Osteoblast (primary cell): Measurements from ENCODE around the gene FNDC5. TPM values are rescaled to one million over a fixed set of nuclear protein-coding genes. Genes with fewer than 3 reads are reported as not detected.
A peak's percentile ranks its signal among the peaks of the same experiment; 100 is the strongest.

Experiments
- DNase-seq: peaks from one replicate; pipeline ENCODE4 v3.0.0; 2011; ENCODE audit warnings: low spot score, mixed read lengths; ENCODE audit not compliant: insufficient read length; ENCODE audit errors: missing footprints
- H2AFZ ChIP-seq: 2 replicates; pipeline ENCODE4 v1.6.0; 2011; ENCODE audit warnings: mild to moderate bottlenecking, low read length
- H3K27ac ChIP-seq: 2 replicates; pipeline ENCODE4 v1.5.1; 2011; ENCODE audit warnings: mild to moderate bottlenecking, low read depth, low read length, moderate library complexity
- H3K27me3 ChIP-seq: 2 replicates; pipeline ENCODE4 v1.6.0; 2012; ENCODE audit warnings: mild to moderate bottlenecking, control low read depth, inconsistent platforms, low read length, moderate library complexity; ENCODE audit not compliant: insufficient read depth
- H3K36me3 ChIP-seq: 2 replicates; pipeline ENCODE4 v1.5.1; 2011; ENCODE audit warnings: mild to moderate bottlenecking, low read length, control low read depth, moderate library complexity; ENCODE audit not compliant: insufficient read depth
- H3K4me1 ChIP-seq: 2 replicates; pipeline ENCODE4 v1.5.1; 2011; ENCODE audit warnings: mild to moderate bottlenecking, low read length, control low read depth, moderate library complexity; ENCODE audit not compliant: insufficient read depth
- H3K4me2 ChIP-seq: 2 replicates; pipeline ENCODE4 v1.6.0; 2011; ENCODE audit warnings: mild to moderate bottlenecking, low read length; ENCODE audit not compliant: insufficient read depth
- H3K4me3 ChIP-seq: fragments of 200-600 bp; sonication (generic); 3 replicates; pipeline ENCODE4 v1.5.1; 2012; ENCODE audit warnings: mild to moderate bottlenecking, low read length, inconsistent platforms; ENCODE audit not compliant: insufficient read depth
- H3K79me2 ChIP-seq: 2 replicates; pipeline ENCODE4 v1.6.0; 2012; ENCODE audit warnings: mild to moderate bottlenecking, low read length, control low read depth, inconsistent platforms; ENCODE audit not compliant: insufficient read depth
- H3K9me3 ChIP-seq: 2 replicates; pipeline ENCODE4 v1.5.1; 2011; ENCODE audit warnings: low read depth, low read length, control low read depth
- H4K20me1 ChIP-seq: 2 replicates; pipeline ENCODE4 v1.6.0; 2012; ENCODE audit warnings: mild to moderate bottlenecking, low read length, control low read depth; ENCODE audit not compliant: insufficient read depth
- total RNA-seq: library from RNA; depleted of rRNA; stranded (reverse); fragments of >200 nt; gene quantifications from 2 replicates; pipeline ENCODE4 v1.2.3, GENCODE V29; 2012
- TF ChIP-seq, protein P1 (sequence below): IDR thresholded peaks from 2 replicates; pipeline ENCODE4 v1.5.1; 2011; ENCODE audit warnings: mild to moderate bottlenecking, low read depth, low read length, moderate library complexity; ENCODE audit errors: extremely low read depth

Gene FNDC5
- total RNA-seq, 1 donor: 0.36 TPM

DNA sequence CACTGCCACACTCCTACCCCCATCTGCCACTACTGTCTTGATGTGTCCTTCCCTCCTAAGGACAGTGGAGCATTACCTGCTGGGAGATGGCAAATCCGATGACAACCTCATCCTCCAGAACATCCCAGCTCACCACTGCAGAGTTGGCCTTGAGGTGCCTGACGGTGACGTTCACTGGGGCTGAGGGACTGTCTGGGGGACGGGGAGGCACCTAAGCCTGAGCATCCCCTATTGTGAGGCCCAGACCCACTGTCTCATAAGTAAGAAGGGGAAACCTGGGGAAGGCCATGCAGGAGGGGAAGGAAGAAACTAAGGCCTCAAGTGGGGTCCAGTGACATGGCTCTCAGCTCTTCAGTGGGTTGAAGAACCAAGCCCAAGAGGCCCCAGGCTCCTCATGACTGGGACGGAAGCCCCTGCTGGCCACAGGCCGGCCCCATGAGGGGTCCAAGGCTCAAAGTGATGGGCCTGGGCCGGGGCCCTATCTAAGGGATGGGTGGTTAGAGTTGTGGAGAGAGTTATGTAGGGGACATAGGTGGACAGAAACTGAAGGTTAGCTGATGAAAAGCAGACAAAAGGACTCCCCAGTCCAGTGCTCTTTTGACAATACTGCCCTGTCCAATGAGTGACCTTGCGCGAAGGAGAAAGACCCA is 1.8 kb downstream of the FNDC5 start:
- H2AFZ ChIP-seq: no peak overlapping the region
- peak; percentile 74 for DNase-seq
- H3K79me2 ChIP-seq: no peaks in the 10 kb centered on the region
- H3K9me3 ChIP-seq: no peaks in the 10 kb centered on the region
- TF ChIP-seq, protein P1, sequence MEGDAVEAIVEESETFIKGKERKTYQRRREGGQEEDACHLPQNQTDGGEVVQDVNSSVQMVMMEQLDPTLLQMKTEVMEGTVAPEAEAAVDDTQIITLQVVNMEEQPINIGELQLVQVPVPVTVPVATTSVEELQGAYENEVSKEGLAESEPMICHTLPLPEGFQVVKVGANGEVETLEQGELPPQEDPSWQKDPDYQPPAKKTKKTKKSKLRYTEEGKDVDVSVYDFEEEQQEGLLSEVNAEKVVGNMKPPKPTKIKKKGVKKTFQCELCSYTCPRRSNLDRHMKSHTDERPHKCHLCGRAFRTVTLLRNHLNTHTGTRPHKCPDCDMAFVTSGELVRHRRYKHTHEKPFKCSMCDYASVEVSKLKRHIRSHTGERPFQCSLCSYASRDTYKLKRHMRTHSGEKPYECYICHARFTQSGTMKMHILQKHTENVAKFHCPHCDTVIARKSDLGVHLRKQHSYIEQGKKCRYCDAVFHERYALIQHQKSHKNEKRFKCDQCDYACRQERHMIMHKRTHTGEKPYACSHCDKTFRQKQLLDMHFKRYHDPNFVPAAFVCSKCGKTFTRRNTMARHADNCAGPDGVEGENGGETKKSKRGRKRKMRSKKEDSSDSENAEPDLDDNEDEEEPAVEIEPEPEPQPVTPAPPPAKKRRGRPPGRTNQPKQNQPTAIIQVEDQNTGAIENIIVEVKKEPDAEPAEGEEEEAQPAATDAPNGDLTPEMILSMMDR: no peak
- H3K27me3 ChIP-seq: peaks cover 20% of the 10 kb centered on the region
- H3K4me2 ChIP-seq: no peak overlapping the region
- no peak overlapping the region for H3K4me3 ChIP-seq
- peaks cover 6% of the 10 kb centered on the region for H3K4me1 ChIP-seq
- H4K20me1 ChIP-seq: no peaks in the 10 kb centered on the region
- no peaks in the 10 kb centered on the region for H3K36me3 ChIP-seq
- no peak overlapping the region for H3K27ac ChIP-seq

DNA sequence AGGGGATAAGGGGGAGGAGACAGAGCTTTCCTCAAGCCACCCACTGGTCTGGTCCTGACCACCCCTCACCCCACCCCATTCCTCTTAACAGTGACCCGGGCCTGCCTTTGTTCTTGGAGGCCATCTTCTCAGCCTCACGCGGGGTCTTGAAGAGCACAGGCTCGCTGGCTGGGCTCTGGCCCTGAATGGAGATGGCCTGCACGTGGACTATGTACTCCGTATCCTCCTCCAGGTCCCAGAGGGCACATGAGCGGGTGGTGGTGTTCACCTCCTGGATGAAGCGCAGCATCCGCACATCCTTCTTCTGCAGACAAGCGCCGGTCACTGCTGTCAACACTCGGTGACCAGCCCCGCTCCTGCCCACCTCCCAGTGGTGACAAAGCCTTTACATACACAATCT is 2.6 kb downstream of the FNDC5 start:
- Histone ChIP-seq H3K27ac (no peak overlapping the region), H4K20me1 (no peaks in the 10 kb centered on the region)

DNA sequence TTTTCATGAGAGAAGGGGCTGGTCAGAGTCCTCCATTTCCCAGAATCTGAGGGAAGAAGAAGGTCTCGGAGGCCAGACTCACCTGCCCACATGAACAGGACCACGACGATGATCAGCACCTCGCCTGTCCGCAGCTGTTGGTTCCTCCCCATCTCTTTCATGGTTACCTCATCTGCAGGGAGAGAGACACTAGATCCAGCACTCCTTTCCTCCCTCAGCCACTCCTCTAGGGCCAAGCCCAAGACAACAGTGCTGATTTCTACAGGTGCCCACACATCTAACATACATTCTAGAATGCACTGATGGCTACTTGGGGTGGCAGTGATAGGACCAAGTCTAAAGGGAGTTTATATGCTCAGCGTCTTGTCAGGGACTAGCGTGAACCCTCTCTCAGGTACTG is 3.0 kb downstream of the FNDC5 start:
- H3K4me3 ChIP-seq: no peak overlapping the region
- peak; percentile 53 for DNase-seq
- peaks cover 20% of the 10 kb centered on the region for H3K27me3 ChIP-seq
- H3K9me3 ChIP-seq: no peaks in the 10 kb centered on the region
- no peaks in the 10 kb centered on the region for H3K36me3 ChIP-seq
- no peak overlapping the region for H3K4me2 ChIP-seq
- H3K27ac ChIP-seq: no peak overlapping the region
- TF ChIP-seq, protein P1: no peak
- peaks cover 6% of the 10 kb centered on the region for H3K4me1 ChIP-seq
- no peaks in the 10 kb centered on the region for H4K20me1 ChIP-seq
- no peak overlapping the region for H2AFZ ChIP-seq
- H3K79me2 ChIP-seq: no peaks in the 10 kb centered on the region

More for the DNA sequence above, 2.6 kb downstream of the FNDC5 start:
- Histone ChIP-seq H3K36me3 (no peaks in the 10 kb centered on the region), H3K4me2 (no peak overlapping the region), H3K9me3 (no peaks in the 10 kb centered on the region), H2AFZ (no peak overlapping the region), H3K4me3 (no peak overlapping the region), H3K4me1 (peaks cover 6% of the 10 kb centered on the region), H3K27me3 (peaks cover 20% of the 10 kb centered on the region), H3K79me2 (no peaks in the 10 kb centered on the region)
- DNase-seq: no peak
- TF ChIP-seq, protein P1: no peak

DNA sequence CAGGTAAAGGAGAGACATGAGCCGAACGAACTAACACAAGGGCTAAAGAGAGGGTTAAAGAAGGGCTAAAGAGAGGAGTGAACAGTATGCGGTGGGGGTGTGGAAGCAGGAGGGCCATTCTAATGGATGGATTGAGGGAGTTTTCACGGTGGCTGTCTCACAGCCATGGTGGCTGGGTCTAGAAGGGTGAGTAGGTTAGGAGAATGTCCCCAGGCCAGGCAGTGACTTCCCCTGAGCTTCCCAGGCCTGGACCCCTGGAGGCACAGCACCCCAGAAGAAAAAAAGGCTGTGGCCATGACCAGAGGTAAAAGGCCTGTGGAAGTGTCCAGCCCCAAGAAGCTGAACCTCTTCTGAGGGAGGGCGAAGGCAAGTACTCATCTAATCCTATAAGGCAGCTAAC is 3.6 kb downstream of the FNDC5 start:
- Histone ChIP-seq H4K20me1 (no peaks in the 10 kb centered on the region), H3K27me3 (peaks cover 20% of the 10 kb centered on the region), H3K79me2 (no peaks in the 10 kb centered on the region), H3K36me3 (no peaks in the 10 kb centered on the region), H3K27ac (no peak overlapping the region), H3K4me1 (peaks cover 6% of the 10 kb centered on the region), H3K9me3 (no peaks in the 10 kb centered on the region), H2AFZ (no peak overlapping the region), H3K4me3 (no peak overlapping the region), H3K4me2 (no peak overlapping the region)
- DNase-seq: no peak
- TF ChIP-seq, protein P1: no peak
